Fibroblast of skin of left biceps (primary cell): ENCODE measurements around the gene AKT1.

Source experiments
- DNase-seq, 2 experiments: peaks; one replicate each; pipeline ENCODE4 v3.0.0-alpha.2; 2013; ENCODE audit warnings: low read depth in 2 of 2

Gene AKT1

GRCh38 chr14:104772707-104773504 is 22.6 kb downstream of the AKT1 start:
- no peak for DNase-seq

- DNase-seq: no peak
Observed at GRCh38 chr14:104771918-104772706, 23.4 kb downstream of the AKT1 start.

- DNase-seq: no peak
Observed at GRCh38 chr14:104771374-104771773, 24.2 kb downstream of the AKT1 start.

GRCh38 chr14:104770851-104771272 is 24.7 kb downstream of the AKT1 start:
- no peak for DNase-seq

DNA sequence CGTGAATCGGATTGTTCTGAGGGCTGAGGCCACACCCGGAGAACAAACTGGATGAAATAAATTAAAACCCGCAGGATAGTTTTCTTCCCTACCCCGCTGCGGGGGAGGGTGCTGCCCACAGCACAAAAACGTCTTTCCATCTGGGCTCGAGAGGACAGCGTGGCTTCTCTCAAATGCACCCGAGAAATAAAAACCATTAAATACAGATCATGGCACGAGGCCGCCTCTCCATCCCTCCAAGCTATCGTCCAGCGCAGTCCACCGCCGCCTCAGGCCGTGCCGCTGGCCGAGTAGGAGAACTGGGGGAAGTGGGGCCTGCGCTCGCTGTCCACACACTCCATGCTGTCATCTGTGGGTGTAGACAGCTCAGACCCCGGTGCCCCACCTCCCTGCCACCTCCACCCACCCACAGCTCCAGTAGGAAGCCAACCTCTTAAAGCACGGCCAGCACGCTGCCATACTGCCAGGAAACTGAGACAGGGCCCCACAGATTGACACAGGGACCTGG is 25.4 kb downstream of the AKT1 start:
- no peak for DNase-seq

GRCh38 chr14:104769324-104770071 is 26.1 kb downstream of the AKT1 start:
- DNase-seq: no peak

DNA sequence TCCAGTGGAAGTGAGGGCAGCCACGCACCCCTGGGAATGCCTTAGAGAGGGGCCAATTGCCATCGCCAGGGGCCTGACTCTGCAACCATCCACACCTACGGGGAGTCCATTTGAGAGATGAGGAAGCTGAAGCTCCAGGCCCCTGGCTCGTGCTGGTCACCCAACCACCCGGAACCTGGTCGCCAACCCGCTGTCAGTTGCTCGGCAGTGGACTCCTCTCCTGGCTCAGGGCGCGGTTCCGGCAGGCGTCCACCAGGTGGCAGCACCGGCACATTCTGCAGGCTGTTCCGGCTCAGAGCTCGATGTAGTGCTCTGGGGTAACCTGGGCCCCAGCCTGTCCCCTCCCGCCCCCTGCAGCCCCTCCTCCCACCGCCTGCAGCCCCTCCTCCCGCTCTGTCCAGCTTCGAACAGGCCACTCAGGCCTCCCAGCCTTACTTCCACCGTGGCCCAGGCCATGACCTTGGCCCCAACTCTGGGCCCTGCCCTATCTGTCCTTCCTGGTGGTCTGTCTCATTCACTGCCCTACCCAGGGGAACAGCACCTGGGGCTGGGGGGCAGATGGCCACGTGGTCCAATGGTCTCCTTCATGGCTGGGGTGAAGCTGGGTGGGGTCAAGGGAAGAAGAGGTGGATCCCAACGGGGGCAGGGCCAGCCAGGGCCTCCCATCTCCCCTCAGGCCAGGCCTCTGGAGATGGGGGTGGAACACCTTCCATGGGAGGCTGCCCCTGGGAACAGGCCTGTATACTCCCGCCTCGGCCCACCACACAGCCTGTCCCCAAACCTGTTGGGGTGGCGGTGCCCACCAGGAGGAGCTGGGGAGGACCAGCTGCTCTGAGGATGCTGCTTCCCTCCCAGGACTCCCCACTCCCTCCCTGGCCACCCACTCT is 26.9 kb downstream of the AKT1 start:
- DNase-seq: peak; percentile 22 to 32

DNA sequence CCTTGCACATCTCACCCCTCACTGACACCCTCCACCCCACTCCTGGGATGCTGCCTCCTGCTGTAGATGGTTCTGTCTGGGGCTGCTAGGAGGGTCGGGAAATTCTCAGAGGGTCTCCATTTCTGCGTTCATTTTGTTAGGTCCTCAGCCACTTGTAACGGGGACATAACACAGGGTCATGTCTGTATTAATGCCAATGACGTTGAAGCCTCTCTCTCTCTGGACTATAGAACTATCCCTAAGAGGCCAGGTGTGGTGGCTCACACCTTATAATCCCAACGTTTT is 28.0 kb downstream of the AKT1 start:
- no peak for DNase-seq

DNA sequence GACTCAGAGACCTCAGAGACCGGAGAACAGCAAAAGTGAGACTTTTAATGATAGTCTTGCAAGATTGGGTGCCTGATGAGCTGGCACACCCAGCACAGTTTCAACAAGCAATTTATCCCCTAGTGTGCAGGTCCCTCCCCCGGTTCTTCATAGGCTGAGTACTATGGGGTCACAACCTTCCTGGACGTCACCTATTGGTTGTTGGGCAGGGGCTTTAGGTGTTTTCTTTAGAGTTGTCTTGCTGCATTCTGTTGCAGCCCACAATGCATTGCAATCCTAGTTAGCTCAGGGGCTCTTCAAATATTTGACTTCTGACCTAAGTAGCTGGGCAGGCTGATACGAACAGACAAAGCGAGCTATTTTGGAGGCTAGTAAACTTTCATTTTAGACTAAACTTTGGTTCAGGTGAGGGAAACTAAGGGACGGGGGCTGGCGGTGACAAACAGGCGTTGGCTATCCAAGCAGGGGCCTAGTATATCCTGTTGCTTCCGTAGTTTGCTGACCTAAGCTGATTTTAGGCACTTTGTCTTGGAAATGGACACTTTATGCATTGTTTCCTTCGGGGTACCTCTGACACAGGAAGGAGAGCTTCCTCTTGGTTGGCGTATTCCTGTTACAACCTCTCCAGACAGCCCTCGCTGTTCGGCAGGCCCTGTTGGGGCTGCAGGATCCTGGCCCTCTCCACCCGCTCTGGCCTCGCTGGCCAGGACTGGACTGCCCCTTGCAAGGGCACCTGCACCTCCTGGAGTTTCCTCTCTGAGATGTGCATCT is 28.5 kb downstream of the AKT1 start:
- DNase-seq: no peak

GRCh38 chr14:104766256-104766862 is 29.2 kb downstream of the AKT1 start:
- no peak for DNase-seq

DNA sequence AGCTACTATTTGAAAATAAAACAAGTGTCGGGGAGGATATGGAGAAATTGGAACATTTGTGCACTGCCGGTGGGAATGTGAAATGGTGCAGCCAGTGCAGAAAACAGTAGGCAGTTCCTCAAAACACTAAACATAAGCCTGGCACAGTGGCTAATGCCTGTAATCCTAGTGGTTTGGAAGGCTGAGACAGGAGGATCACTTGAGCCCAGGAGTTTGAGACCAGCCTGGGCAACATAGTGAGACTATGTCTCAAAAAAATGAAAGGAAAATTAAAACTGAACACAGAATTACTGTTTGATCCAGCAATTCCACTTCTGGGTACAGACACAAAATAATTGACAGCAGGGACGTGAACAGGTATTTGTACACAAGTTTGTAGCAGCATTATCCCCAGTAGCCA is 30.0 kb downstream of the AKT1 start:
- no peak for DNase-seq

- no peak for DNase-seq
Observed at GRCh38 chr14:104758981-104759969, 36.3 kb downstream of the AKT1 start.

DNA sequence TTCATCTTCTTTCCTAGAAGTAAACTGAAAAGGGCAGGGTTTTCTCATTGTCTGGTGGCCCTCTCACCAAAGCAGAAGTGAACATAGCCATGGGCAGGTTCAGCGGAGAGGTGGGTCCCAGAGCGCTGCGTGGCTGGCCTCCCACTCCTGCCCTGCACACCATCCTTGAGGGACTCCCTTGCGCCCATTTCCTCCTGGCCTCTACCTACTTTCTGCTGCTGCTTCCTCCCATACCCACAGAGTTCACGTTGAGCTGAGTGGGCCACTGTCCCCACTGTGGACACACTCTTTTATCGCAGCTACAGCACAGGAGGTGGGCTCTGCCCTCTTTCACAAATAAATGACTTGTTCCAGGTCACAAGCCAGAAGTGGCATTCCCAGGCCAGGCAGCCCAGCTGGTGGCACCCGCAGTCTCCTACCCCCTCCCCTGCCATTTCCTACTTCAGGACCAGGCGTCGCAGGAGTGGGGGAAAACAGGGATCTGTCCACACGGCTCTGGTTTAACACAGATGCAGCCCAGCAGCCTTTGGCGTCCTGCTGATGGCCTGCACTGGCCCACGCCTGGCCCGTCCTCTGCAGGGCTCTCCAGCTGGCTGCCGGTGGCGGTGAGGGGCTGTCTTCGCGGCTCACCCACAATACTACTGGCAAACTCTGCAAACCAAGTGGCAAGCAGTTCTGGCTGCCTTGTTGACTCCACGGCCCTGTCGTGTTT is 37.7 kb downstream of the AKT1 start:
- DNase-seq: no peak

GRCh38 chr14:104757238-104757585 is 38.3 kb downstream of the AKT1 start:
- no peak for DNase-seq

- no peak for DNase-seq
Observed at GRCh38 chr14:104756477-104757237, 38.9 kb downstream of the AKT1 start.

- DNase-seq: no peak
Observed at GRCh38 chr14:104755621-104756020, 39.9 kb downstream of the AKT1 start.

DNA sequence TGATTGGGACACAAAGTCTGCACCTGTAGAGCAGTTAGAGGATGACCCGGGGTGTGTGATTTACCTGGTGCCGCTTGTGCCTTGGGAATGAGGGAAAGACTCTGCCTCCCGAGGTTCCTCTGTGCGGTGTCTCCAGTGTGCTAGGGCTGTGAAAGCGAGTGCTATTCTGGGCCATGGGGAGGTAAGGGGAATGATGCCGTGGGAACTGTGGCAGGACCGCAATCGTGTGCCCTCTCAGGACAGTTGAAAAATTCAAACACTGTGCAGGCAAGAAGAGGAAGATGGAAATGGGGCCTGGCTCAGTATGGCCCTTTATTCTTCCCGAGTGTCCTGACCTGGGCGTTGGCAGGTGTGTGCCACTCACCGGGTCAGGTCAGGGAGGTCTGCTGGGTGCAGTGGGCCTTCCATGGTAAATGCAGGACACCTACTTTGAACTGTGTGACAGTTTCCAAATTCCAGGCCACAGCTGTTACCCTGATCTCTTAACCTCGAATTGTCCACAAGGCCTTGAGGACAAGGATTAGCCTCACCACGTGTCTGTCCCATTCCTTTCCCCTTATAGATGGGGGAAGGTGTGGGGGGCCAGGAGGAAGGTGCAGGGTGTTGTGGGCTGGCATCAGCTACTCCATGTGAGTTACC is 41.2 kb downstream of the AKT1 start:
- no peak for DNase-seq
